HG02973 (cell line): ENCODE data around the gene EHHADH.
"Not testable (repeated sequence)": the region's sequence is repeated elsewhere in the genome, so short reads cannot be mapped to it uniquely, and the experiment has no call there.

Experiments used
- ATAC-seq: cut with Tn5 transposase; IDR thresholded peaks from one replicate; pipeline ENCODE4 v1.9.1; 2021; ENCODE audit warnings: moderate library complexity; ENCODE audit not compliant: unreplicated experiment

EHHADH gene

GRCh38 chr3:185253133-185253532, 716 bp downstream of the EHHADH start:
- not testable (repeated sequence) for ATAC-seq

GRCh38 chr3:185251272-185251671, 2.6 kb downstream of the EHHADH start:
- no peak for ATAC-seq

- ATAC-seq: no peak
Observed at GRCh38 chr3:185250653-185251052, 3.2 kb downstream of the EHHADH start.

GRCh38 chr3:185250247-185250646, 3.6 kb downstream of the EHHADH start:
- ATAC-seq: no peak

- ATAC-seq: no peak
Observed at GRCh38 chr3:185242642-185243041, 11.2 kb downstream of the EHHADH start.

- no peak for ATAC-seq
Observed at GRCh38 chr3:185236969-185237368, 16.9 kb downstream of the EHHADH start.

- no peak for ATAC-seq
Observed at GRCh38 chr3:185233328-185233727, 20.5 kb downstream of the EHHADH start.

GRCh38 chr3:185226526-185226925, 27.3 kb downstream of the EHHADH start:
- not testable (repeated sequence) for ATAC-seq

GRCh38 chr3:185225523-185225922, 28.3 kb downstream of the EHHADH start:
- ATAC-seq: no peak

GRCh38 chr3:185225080-185225479, 28.8 kb downstream of the EHHADH start:
- no peak for ATAC-seq

- ATAC-seq: no peak
Observed at GRCh38 chr3:185221203-185221602, 32.6 kb downstream of the EHHADH start.

GRCh38 chr3:185216607-185216958, 37.3 kb downstream of the EHHADH start:
- ATAC-seq: no peak

- ATAC-seq: no peak
Observed at GRCh38 chr3:185215873-185216606, 37.8 kb downstream of the EHHADH start.

GRCh38 chr3:185212559-185212958, 41.3 kb downstream of the EHHADH start:
- ATAC-seq: no peak

- ATAC-seq: no peak
Observed at GRCh38 chr3:185212086-185212485, 41.8 kb downstream of the EHHADH start.

GRCh38 chr3:185210621-185211142, 43.2 kb downstream of the EHHADH start:
- ATAC-seq: no peak

GRCh38 chr3:185208823-185209222, 45.0 kb downstream of the EHHADH start:
- ATAC-seq: no peak

- peak; percentile 95 for ATAC-seq
Observed at GRCh38 chr3:185207931-185208746, 45.7 kb downstream of the EHHADH start.

- ATAC-seq: no peak
Observed at GRCh38 chr3:185207481-185207880, 46.4 kb downstream of the EHHADH start.

GRCh38 chr3:185205865-185206264, 48.0 kb downstream of the EHHADH start:
- ATAC-seq: no peak

GRCh38 chr3:185204894-185205293, 49.0 kb downstream of the EHHADH start:
- ATAC-seq: no peak

GRCh38 chr3:185200639-185201038, 53.2 kb downstream of the EHHADH start:
- ATAC-seq: no peak
